ENCODE data around the gene FAT3. TPM values are rescaled to one million over a fixed set of nuclear protein-coding genes. Genes with fewer than 3 reads are reported as not detected.
A peak's percentile ranks its signal among the peaks of the same experiment; 100 is the strongest.

The FAT3 gene
- total RNA-seq, 3 donors from 2014 or later = 0.14 to 2.7 (median 0.49) TPM

DNA sequence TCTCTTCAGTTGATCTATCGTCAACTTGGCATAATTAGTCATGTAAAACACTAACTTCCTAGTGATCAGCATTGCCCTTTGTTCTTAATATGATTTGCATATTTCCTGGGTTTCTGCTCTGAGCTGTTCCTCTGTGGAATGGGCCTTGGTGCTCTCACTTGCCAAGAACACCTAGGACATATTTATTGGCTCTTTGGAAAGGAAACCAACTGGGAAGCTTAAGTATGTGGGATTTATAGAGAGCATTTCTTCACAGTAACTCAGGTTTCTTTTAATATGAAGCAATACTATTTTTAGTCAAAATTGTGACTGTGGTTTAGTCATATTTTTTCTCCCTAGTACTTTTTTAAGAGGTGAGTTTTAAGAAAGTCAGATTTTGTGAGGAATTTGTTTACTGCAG is 28.8 kb downstream of the FAT3 start:
- no peak for ATAC-seq

DNA sequence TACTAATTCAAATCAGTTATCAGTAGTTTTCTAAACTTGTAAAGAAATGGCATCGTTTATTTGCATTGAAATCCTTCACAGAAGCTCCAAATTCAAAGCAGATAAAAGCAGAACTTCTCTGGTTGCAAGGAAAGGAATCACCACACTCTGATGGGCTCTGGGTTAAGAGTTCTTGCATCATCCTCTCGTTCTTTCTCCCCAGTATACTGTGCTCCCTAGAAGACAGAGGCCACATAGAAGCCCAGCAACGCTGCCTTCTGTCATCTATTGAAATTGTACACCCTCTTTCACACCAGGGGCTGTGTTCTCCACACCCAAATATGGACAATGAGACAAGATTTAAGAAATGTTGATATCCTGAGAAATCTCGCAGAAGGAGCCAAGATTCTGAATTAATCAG is 29.3 kb downstream of the FAT3 start:
- Histone ChIP-seq H3K36me3 (ENCODE audit: low read depth) (no peaks in the 10 kb centered on the region), H3K4me3 (no peak overlapping the region), H3K9me3 (no peaks in the 10 kb centered on the region), H3K4me1 (ENCODE audit: low read depth) (no peaks in the 10 kb centered on the region)
- TF ChIP-seq, protein P1, sequence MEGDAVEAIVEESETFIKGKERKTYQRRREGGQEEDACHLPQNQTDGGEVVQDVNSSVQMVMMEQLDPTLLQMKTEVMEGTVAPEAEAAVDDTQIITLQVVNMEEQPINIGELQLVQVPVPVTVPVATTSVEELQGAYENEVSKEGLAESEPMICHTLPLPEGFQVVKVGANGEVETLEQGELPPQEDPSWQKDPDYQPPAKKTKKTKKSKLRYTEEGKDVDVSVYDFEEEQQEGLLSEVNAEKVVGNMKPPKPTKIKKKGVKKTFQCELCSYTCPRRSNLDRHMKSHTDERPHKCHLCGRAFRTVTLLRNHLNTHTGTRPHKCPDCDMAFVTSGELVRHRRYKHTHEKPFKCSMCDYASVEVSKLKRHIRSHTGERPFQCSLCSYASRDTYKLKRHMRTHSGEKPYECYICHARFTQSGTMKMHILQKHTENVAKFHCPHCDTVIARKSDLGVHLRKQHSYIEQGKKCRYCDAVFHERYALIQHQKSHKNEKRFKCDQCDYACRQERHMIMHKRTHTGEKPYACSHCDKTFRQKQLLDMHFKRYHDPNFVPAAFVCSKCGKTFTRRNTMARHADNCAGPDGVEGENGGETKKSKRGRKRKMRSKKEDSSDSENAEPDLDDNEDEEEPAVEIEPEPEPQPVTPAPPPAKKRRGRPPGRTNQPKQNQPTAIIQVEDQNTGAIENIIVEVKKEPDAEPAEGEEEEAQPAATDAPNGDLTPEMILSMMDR (IDR thresholded peaks at IDR 0.05) = no peak
- ATAC-seq = no peak
- intact Hi-C loops (cut with DNase I, micrococcal nuclease) = no loop called here
- no peak for DNase-seq

More for the DNA sequence above, 28.8 kb downstream of the FAT3 start:
- TF ChIP-seq, protein P1 (IDR thresholded peaks at IDR 0.05) = no peak
- Histone ChIP-seq H3K4me3 (no peak overlapping the region), H3K36me3 (ENCODE audit: low read depth) (no peaks in the 10 kb centered on the region), H3K4me1 (ENCODE audit: low read depth) (no peaks in the 10 kb centered on the region), H3K9me3 (no peaks in the 10 kb centered on the region)
- no peak for DNase-seq
- intact Hi-C loops (cut with DNase I, micrococcal nuclease) = no loop called here

DNA sequence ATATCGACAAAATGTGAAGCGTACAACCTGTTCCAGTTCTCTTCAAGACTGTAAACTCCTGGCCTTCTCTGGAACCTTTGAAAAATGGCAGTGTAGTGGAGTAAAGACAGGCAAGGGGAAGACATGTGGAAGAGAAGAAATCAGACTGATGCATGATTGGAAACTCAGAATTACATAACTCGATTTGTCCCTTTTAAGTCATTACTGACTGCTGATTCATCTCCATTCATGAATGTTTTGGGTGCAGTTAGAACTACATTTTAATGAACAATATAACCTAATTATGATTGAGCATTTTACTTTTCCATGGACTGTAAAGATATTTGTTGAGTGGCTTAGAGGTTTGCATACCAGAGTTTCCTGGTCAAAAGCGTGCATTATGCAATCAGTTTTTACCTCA is 32.9 kb downstream of the FAT3 start:
- TF ChIP-seq, protein P1 (IDR thresholded peaks at IDR 0.05) = no peak
- intact Hi-C loops (cut with DNase I, micrococcal nuclease) = no loop called here
- H3K9me3 ChIP-seq = no peaks in the 10 kb centered on the region
- H3K36me3 ChIP-seq (ENCODE audit: low read depth) = no peaks in the 10 kb centered on the region
- no peaks in the 10 kb centered on the region for H3K4me1 ChIP-seq (ENCODE audit: low read depth)
- no peak overlapping the region for H3K4me3 ChIP-seq
- DNase-seq (no peak), ATAC-seq (no peak)

DNA sequence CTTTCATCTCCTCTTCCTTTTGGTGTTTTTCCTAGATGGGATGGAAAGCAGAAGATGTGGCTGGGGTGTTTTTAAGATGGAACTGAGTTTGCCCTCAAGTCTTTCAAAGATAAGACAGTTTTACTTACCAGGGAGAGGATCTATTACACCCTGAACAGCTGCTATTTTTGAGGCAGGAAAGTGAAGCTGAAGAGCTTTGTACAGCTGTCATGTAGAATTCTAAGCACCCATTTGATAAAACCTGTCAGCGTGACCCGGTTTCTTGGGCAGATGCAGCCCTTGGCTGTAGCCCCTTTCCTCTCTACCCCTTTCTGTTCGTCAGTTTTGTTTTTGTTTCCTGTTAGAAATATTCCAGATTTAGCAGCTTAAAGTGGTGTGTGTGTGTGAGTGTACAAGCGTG is 35.2 kb downstream of the FAT3 start:
- Histone ChIP-seq H3K36me3 (ENCODE audit: low read depth) (no peaks in the 10 kb centered on the region), H3K4me1 (ENCODE audit: low read depth) (no peaks in the 10 kb centered on the region), H3K9me3 (no peaks in the 10 kb centered on the region), H3K4me3 (no peak overlapping the region)
- ATAC-seq (no peak), DNase-seq (no peak)
- TF ChIP-seq, protein P1 (IDR thresholded peaks at IDR 0.05) = no peak
- intact Hi-C loops (cut with DNase I, micrococcal nuclease) = no loop called here

DNA sequence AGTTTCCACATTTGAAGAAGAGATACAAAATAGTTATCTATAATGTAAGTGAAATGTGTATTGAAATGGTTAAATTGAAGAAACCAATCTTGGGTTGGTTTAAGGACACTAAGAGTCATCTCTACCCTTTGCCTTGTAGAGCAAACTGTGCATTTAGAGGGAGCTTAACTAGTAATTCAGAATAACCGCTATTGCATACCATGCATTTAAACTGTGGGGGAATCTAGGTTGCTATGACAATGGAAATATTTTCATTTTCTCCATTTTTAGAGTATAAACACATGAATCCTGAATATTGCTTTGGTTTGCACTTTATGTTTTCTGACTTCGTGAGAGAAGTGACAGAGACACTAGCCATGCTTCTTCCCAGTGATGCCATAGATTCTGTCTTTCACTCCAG is 39.7 kb downstream of the FAT3 start:
- H3K4me3 ChIP-seq = no peak overlapping the region
- no peak for DNase-seq
- no peaks in the 10 kb centered on the region for H3K4me1 ChIP-seq (ENCODE audit: low read depth)
- no peak for ATAC-seq
- intact Hi-C loops (cut with DNase I, micrococcal nuclease) = no loop called here
- TF ChIP-seq, protein P1 (IDR thresholded peaks at IDR 0.05) = no peak
- H3K36me3 ChIP-seq (ENCODE audit: low read depth) = no peaks in the 10 kb centered on the region
- no peaks in the 10 kb centered on the region for H3K9me3 ChIP-seq

DNA sequence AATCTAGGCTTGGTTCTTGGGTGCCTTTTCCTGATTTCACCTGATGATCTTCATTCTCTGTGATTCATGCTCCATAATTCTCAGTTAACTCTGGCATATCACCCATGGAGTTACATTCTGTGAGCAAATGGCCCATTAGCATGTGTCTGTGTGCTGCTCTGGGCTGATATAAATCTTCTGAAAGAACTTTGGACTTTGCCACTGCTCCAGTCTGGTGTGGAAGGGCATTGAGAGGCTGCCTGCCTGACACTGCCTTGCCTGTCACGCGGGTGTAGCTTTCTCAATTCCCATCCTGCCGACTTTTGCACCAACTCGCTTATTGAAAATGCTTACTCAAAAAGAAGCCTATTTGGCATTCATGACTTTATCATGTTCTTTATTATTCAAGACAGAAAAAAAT is 42.2 kb downstream of the FAT3 start:
- DNase-seq (peak in 1 of 3 donors; percentile 17), ATAC-seq (peak; percentile 66)
- H3K4me3 ChIP-seq = no peak overlapping the region
- H3K9me3 ChIP-seq = no peaks in the 10 kb centered on the region
- H3K36me3 ChIP-seq (ENCODE audit: low read depth) = no peaks in the 10 kb centered on the region
- no peaks in the 10 kb centered on the region for H3K4me1 ChIP-seq (ENCODE audit: low read depth)
- intact Hi-C loops (cut with DNase I, micrococcal nuclease) = no loop called here
- TF ChIP-seq, protein P1 (IDR thresholded peaks at IDR 0.05) = no peak
